Anterior cingulate cortex (tissue), 58 donors: Measurements from ENCODE around the gene SGCE.

Experiments
- DNase-seq, 58 donors: peaks; one replicate each; lab custom pipeline; 2025; lab: John Stamatoyannopoulos, UW

SGCE gene

GRCh38 chr7:94632338-94633013 is 23.5 kb downstream of the SGCE start:
- DNase-seq, result peak in 1 of 58 donors; percentile 1

GRCh38 chr7:94630855-94631254 is 25.1 kb downstream of the SGCE start:
- DNase-seq, result no peak

- no peak for DNase-seq
Measured at GRCh38 chr7:94623820-94624219, 32.1 kb downstream of the SGCE start.

GRCh38 chr7:94621120-94621519 is 34.8 kb downstream of the SGCE start:
- DNase-seq, result no peak

- DNase-seq, result peak in 48 of 58 donors; percentile 2 to 74 (median 26)
Measured at GRCh38 chr7:94620703-94621118, 35.2 kb downstream of the SGCE start.

- no peak for DNase-seq
Measured at GRCh38 chr7:94618126-94618525, 37.8 kb downstream of the SGCE start.

- DNase-seq, result no peak
Measured at GRCh38 chr7:94616855-94617254, 39.1 kb downstream of the SGCE start.

GRCh38 chr7:94615666-94616065 is 40.3 kb downstream of the SGCE start:
- no peak for DNase-seq

- DNase-seq, result no peak
Measured at GRCh38 chr7:94612661-94613060, 43.3 kb downstream of the SGCE start.

- DNase-seq, result no peak
Measured at GRCh38 chr7:94612253-94612652, 43.7 kb downstream of the SGCE start.

GRCh38 chr7:94609561-94609960 is 46.4 kb downstream of the SGCE start:
- no peak for DNase-seq

GRCh38 chr7:94605031-94605430 is 50.9 kb downstream of the SGCE start:
- no peak for DNase-seq

- no peak for DNase-seq
Measured at GRCh38 chr7:94602181-94602580, 53.8 kb downstream of the SGCE start.

GRCh38 chr7:94600267-94600666 is 55.7 kb downstream of the SGCE start:
- DNase-seq, result no peak

- no peak for DNase-seq
Measured at GRCh38 chr7:94595717-94596116, 60.2 kb downstream of the SGCE start.

- DNase-seq, result no peak
Measured at GRCh38 chr7:94594882-94595281, 61.1 kb downstream of the SGCE start.

GRCh38 chr7:94591176-94591575 is 64.8 kb downstream of the SGCE start:
- no peak for DNase-seq

- DNase-seq, result no peak
Measured at GRCh38 chr7:94590526-94591162, 65.3 kb downstream of the SGCE start.

- DNase-seq, result peak in 1 of 58 donors; percentile 2
Measured at GRCh38 chr7:94588075-94588474, 67.9 kb downstream of the SGCE start.

GRCh38 chr7:94584113-94584512 is 71.8 kb downstream of the SGCE start:
- no peak for DNase-seq

GRCh38 chr7:94580601-94581000 is 75.3 kb downstream of the SGCE start:
- DNase-seq, result no peak

- DNase-seq, result no peak
Measured at GRCh38 chr7:94579470-94579869, 76.5 kb downstream of the SGCE start.
